ENCODE data around the gene PI4KA.
"Not testable (repeated sequence)": the region's sequence is repeated elsewhere in the genome, so short reads cannot be mapped to it uniquely, and the experiment has no call there.

DNA sequence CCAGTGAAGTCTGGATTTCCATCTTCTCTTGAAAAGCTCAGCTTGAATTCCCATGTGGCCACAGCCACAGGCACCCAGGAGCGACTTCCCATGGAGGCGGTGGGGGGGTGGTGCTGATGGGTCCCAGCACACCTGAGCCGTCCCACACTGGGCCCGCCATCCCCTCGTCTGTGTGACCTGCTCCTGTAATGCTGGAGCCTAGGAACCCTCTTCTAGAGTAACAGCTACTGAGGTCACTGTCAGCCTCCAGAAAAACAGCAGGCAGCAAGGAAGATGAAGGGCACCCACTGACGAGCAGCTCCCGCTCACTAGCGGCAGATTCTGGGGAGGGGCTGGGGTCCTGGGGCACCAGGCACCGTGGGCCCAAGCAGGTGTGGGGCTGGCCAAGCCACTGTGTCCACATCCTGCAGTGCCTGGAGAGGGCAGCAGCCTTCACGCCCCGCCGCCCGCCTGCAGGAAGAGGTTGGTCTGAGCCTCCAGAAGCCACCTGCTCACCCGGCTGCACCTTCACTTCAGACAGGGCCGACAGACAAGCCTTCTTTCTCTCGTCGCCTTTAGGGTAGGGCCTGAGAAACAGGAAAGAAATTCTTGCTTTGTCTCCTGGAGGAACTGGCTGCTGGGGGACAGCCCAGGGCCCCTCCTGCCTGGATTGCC lies 141.3 kb downstream of the PI4KA start:
- TF ChIP-seq, protein P1, sequence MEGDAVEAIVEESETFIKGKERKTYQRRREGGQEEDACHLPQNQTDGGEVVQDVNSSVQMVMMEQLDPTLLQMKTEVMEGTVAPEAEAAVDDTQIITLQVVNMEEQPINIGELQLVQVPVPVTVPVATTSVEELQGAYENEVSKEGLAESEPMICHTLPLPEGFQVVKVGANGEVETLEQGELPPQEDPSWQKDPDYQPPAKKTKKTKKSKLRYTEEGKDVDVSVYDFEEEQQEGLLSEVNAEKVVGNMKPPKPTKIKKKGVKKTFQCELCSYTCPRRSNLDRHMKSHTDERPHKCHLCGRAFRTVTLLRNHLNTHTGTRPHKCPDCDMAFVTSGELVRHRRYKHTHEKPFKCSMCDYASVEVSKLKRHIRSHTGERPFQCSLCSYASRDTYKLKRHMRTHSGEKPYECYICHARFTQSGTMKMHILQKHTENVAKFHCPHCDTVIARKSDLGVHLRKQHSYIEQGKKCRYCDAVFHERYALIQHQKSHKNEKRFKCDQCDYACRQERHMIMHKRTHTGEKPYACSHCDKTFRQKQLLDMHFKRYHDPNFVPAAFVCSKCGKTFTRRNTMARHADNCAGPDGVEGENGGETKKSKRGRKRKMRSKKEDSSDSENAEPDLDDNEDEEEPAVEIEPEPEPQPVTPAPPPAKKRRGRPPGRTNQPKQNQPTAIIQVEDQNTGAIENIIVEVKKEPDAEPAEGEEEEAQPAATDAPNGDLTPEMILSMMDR (IDR thresholded peaks at IDR 0.05), result not testable (repeated sequence)
- not testable (repeated sequence) for TF ChIP-seq POLR2A (IDR thresholded peaks at IDR 0.05)

All from body of pancreas (tissue), 4 donors.